Measurements from ENCODE around the gene PSMG1. TPM values are rescaled to one million over a fixed set of nuclear protein-coding genes. Genes with fewer than 3 reads are reported as not detected.
"Not testable (repeated sequence)": the region's sequence is repeated elsewhere in the genome, so short reads cannot be mapped to it uniquely, and the experiment has no call there.

PSMG1 gene
- total and polyA plus RNA-seq, 2 experiments from 2014 or later, result 43.3 to 81.4 TPM

DNA sequence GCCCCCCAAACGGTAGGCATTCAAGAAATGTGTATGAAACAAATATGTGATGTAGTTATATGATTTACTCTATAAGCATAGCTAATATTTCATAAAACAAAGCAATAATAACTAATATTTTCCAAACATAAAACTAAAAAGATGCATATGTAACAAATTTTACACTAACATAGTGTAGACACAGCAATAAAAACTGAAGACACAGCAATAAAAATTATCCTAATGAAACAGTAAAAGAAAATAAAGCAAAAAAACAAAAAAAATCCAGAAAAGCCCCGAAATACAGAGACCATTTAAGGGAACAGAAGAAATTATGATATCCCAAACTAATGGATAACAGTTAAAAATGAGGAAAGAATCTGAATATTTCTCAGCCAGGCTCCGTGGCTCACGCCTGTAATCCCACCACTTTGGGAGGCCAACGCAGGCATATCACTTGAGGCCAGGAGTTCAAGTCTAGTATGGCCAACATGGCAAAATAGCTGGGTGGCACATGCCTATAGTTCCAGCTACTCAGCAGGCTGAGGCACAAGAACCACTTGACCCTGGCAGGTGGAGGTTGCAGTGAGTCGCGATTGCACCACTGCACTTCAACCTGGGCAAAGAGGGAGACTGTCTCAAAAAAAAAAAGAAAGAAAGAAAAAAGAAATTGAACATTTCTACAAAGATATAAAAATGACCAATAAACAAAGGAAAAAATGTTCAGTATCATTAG, 38.2 kb upstream of the PSMG1 start:
- no peaks in the 10 kb centered on the region for H3K36me3 ChIP-seq (replicated peaks; ENCODE audit: insufficient read depth, low read depth)
- no peak overlapping the region for H3K4me3 ChIP-seq
- H3K4me1 ChIP-seq (ENCODE audit: insufficient read depth), result no peaks in the 10 kb centered on the region
- no peak for DNase-seq (ENCODE audit: low spot score)
- H3K4me2 ChIP-seq, result no peak overlapping the region
- H3K9me2 ChIP-seq (replicated peaks; ENCODE audit: insufficient read depth), result no peaks in the 10 kb centered on the region
- WGBS (ENCODE audit: low lambda C conversion rate, missing lambda C conversion rate), result 98% methylated on average over 7 of the region's 7 CpGs
- H4K20me1 ChIP-seq (ENCODE audit: insufficient read depth, poor library complexity, severe bottlenecking), result no peaks in the 10 kb centered on the region
- no peak overlapping the region for H3K27ac ChIP-seq
- no peaks in the 10 kb centered on the region for H3K27me3 ChIP-seq
- TF ChIP-seq, protein P1, sequence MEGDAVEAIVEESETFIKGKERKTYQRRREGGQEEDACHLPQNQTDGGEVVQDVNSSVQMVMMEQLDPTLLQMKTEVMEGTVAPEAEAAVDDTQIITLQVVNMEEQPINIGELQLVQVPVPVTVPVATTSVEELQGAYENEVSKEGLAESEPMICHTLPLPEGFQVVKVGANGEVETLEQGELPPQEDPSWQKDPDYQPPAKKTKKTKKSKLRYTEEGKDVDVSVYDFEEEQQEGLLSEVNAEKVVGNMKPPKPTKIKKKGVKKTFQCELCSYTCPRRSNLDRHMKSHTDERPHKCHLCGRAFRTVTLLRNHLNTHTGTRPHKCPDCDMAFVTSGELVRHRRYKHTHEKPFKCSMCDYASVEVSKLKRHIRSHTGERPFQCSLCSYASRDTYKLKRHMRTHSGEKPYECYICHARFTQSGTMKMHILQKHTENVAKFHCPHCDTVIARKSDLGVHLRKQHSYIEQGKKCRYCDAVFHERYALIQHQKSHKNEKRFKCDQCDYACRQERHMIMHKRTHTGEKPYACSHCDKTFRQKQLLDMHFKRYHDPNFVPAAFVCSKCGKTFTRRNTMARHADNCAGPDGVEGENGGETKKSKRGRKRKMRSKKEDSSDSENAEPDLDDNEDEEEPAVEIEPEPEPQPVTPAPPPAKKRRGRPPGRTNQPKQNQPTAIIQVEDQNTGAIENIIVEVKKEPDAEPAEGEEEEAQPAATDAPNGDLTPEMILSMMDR (IDR thresholded peaks at IDR 0.05; ENCODE audit: poor library complexity), result no peak
- TF ChIP-seq EZH2 (IDR thresholded peaks at IDR 0.05; ENCODE audit: borderline replicate concordance) (no peak), EZH2phosphoT487 (IDR thresholded peaks at IDR 0.05; ENCODE audit: low read depth, severe bottlenecking, unreplicated experiment) (no peak)
- no peaks in the 10 kb centered on the region for H3K79me2 ChIP-seq
- H2AFZ ChIP-seq, result no peak overlapping the region
- H3K9me3 ChIP-seq (ENCODE audit: low read depth), result no peaks in the 10 kb centered on the region

DNA sequence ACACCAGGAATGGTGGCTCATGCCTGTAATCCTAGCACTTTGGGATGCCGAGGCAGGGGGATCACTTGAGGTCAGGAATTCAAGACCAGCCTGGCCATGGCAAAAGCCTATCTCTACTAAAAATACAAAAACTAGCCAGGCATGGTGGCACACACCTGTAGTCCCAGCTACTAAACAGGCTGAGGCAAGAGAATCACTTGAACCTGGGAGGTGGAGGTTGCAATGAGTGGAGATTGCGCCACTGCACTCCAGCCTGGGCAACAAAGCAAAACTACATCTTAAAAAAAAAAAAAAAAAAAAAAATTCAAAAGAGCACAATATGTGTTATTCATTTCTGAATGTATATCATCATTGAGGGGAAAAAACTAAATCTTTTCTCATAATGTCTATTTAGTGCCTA, 37.6 kb upstream of the PSMG1 start:
- not testable (repeated sequence) for H3K4me3 ChIP-seq; H3K27me3 ChIP-seq; H3K27ac ChIP-seq; H3K9me3 ChIP-seq (ENCODE audit: low read depth); H3K4me2 ChIP-seq; H3K9me2 ChIP-seq (replicated peaks; ENCODE audit: insufficient read depth); H3K4me1 ChIP-seq (ENCODE audit: insufficient read depth); H4K20me1 ChIP-seq (ENCODE audit: insufficient read depth, poor library complexity, severe bottlenecking); H3K36me3 ChIP-seq (replicated peaks; ENCODE audit: insufficient read depth, low read depth); H3K79me2 ChIP-seq; DNase-seq (ENCODE audit: low spot score); H2AFZ ChIP-seq
- WGBS (ENCODE audit: low lambda C conversion rate, missing lambda C conversion rate), result 97% methylated on average over 2 of the region's 2 CpGs

DNA sequence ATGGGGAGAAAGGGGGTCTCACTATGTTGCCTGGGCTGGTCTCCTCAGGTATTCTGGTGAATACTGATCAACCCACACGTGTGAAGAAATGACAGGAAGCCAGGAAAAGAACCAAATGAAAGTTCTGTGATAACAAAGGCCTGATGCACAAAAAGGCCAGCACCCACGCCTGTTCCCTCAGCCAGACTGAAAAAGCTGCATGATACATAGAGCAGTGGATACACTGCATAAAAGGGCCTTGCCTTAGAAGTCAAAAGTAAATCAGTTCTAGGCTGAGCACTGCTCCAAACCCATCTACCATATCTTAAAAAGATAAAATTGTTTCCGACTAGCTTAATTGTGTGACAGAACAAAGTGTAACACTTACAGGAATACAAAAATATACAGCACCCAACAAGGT, 36.9 kb upstream of the PSMG1 start:
- Histone ChIP-seq H3K4me2 (no peak overlapping the region), H3K4me3 (no peak overlapping the region), H3K36me3 (replicated peaks; ENCODE audit: insufficient read depth, low read depth) (no peaks in the 10 kb centered on the region), H4K20me1 (ENCODE audit: insufficient read depth, poor library complexity, severe bottlenecking) (no peaks in the 10 kb centered on the region), H3K9me2 (replicated peaks; ENCODE audit: insufficient read depth) (no peaks in the 10 kb centered on the region), H3K27ac (no peak overlapping the region), H3K4me1 (ENCODE audit: insufficient read depth) (no peaks in the 10 kb centered on the region), H3K9me3 (ENCODE audit: low read depth) (no peaks in the 10 kb centered on the region), H3K79me2 (no peaks in the 10 kb centered on the region), H2AFZ (no peak overlapping the region), H3K27me3 (no peaks in the 10 kb centered on the region)
- TF ChIP-seq EZH2 (IDR thresholded peaks at IDR 0.05; ENCODE audit: borderline replicate concordance) (no peak), EZH2phosphoT487 (IDR thresholded peaks at IDR 0.05; ENCODE audit: low read depth, severe bottlenecking, unreplicated experiment) (no peak)
- TF ChIP-seq, protein P1 (IDR thresholded peaks at IDR 0.05; ENCODE audit: poor library complexity), result no peak
- DNase-seq (ENCODE audit: low spot score), result no peak
- 92% methylated on average over 3 of the region's 3 CpGs for WGBS (ENCODE audit: low lambda C conversion rate, missing lambda C conversion rate)

DNA sequence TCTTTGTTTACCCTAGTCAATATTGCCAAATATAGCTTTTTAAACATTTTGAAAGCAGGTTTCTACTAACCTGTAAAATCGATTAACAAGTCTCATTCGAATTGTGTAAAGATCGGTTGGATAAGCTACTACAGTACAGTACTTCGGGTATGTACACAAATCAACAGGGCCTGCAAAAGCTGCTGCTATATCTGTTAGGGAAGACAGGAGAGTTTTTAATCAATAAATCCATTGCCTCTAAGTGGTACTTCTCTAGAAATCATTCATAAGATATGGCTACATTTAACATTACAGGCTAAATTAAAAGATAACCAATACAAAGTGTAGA, 34.8 kb upstream of the PSMG1 start:
- Histone ChIP-seq H3K36me3 (replicated peaks; ENCODE audit: insufficient read depth, low read depth) (no peaks in the 10 kb centered on the region), H3K4me1 (ENCODE audit: insufficient read depth) (no peaks in the 10 kb centered on the region), H2AFZ (no peak overlapping the region), H3K4me3 (no peak overlapping the region), H3K27ac (no peak overlapping the region), H3K27me3 (no peaks in the 10 kb centered on the region), H3K9me2 (replicated peaks; ENCODE audit: insufficient read depth) (no peaks in the 10 kb centered on the region), H3K4me2 (no peak overlapping the region), H3K79me2 (no peaks in the 10 kb centered on the region), H4K20me1 (ENCODE audit: insufficient read depth, poor library complexity, severe bottlenecking) (no peaks in the 10 kb centered on the region), H3K9me3 (ENCODE audit: low read depth) (no peaks in the 10 kb centered on the region)
- TF ChIP-seq EZH2 (IDR thresholded peaks at IDR 0.05; ENCODE audit: borderline replicate concordance), result no peak
- TF ChIP-seq, protein P1 (IDR thresholded peaks at IDR 0.05; ENCODE audit: poor library complexity), result no peak
- TF ChIP-seq EZH2phosphoT487 (IDR thresholded peaks at IDR 0.05; ENCODE audit: low read depth, severe bottlenecking, unreplicated experiment), result no peak
- DNase-seq (ENCODE audit: low spot score), result no peak
- whole genome bisulfite sequencing (ENCODE audit: low lambda C conversion rate, missing lambda C conversion rate), result 71% methylated on average over 4 of the region's 4 CpGs

All from hepatocyte (in vitro differentiated cells).